Iris pigment epithelial cell (primary cell): ENCODE data around the gene DIP2C.
"Not testable (repeated sequence)": the region's sequence is repeated elsewhere in the genome, so short reads cannot be mapped to it uniquely, and the experiment has no call there.

Source experiments
- DNase-seq: peaks from one replicate; pipeline ENCODE4 v3.0.0-alpha.2; 2011; ENCODE audit warnings: low read depth

DIP2C gene

GRCh38 chr10:595473-595872, 94.0 kb downstream of the DIP2C start:
- no peak for DNase-seq

DNA sequence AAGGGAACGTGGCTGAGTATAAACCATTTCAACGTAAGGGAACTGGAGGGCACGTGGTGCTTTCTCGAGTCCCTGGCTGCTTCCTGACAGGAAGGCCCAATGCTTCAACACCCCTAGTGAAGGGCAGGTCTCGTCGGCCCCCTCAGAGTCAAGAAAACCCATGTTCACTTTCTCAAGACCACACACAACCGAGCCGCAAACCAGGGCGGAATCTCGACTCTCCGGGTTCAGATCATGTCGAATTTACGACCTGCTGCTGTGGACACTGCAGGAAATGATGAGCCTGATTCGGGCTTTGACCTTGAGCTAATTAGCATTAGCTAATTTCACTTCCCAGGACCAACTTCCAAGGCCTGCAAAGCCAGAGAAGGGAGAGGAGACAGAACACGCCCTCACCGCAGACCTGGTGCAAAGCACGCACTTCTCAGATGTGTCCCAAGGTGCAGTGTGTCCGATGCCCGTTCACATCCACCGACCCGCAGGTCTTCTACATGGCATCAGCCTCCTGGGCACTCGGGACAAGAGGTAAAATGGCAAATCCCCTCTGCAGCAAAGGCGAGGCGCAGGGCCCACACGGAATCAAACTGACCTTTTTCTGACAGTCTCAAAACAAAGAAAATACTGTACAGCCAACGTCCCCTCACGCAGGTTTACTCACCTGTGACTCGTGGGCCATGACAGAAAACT, 94.7 kb downstream of the DIP2C start:
- no peak for DNase-seq

DNA sequence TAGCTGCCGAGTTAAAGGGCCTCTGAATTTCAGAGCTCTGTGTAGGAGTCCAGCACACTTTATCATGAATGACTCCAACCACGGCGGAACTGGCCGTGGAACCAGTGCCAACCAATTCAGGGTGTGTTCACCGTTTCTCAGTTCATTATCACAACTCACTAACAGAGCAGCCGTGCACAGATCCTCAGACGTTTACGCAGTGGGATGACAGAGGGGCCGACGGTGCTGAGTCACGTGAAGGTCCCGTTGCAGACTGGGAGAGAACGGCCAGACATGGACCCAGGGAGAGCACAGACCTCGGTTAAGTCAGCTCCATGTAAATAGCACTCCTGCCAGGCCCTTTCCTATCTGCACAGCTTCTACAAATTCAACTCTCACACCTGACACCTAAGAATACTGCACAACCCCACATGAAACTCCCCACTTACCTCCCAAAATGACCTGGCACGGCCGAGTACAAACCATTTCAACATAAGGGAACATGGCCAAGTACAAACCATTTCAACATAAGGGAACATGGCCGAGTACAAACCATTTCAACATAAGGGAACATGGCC, 95.5 kb downstream of the DIP2C start:
- no peak for DNase-seq

DNA sequence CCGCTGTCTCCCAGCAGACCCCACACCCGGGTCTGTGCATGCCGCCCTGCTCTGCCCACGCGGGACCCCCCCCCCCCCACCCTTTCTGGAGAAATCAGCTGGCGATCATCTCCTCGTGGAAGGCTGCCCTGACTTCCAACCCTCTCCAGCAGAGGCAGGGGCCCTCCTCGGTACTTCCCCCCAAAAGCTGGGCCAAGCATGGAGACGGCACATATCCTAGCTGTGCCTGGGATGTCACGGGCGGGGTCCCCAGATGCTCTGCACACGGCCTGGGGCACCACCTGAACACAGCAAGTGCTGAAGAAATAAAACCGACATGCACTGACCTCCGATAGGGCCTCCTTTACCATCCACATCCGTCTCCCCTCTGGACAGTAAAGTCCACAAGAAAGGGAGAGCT, 96.0 kb downstream of the DIP2C start:
- DNase-seq = no peak

- no peak for DNase-seq
Observed at GRCh38 chr10:593016-593415, 96.5 kb downstream of the DIP2C start.

GRCh38 chr10:591646-592045, 97.8 kb downstream of the DIP2C start:
- no peak for DNase-seq

DNA sequence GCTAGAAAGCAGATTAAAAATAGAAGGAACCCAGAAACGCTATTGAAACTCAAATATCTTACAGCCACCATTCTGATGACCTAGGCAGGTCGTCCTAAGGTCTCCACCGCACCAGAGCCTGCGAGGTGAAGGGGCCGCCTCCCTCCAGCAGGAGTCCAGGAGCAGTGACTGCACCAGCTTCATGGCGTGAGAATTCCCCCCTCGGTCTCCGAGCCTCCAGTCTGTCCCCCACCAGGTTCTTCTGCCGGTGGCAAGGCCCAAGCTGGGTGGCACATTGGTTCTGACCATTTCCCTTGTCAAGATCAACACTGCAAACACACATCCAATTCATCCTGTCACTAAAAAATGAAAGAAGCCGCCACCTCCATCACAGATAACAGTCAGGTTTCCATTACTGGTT, 98.7 kb downstream of the DIP2C start:
- no peak for DNase-seq

GRCh38 chr10:589961-590680, 99.3 kb downstream of the DIP2C start:
- no peak for DNase-seq

- peak; percentile 36 for DNase-seq
Observed at GRCh38 chr10:588246-589165, 101.0 kb downstream of the DIP2C start.

GRCh38 chr10:586716-587115, 102.8 kb downstream of the DIP2C start:
- no peak for DNase-seq

- no peak for DNase-seq
Observed at GRCh38 chr10:586151-586550, 103.3 kb downstream of the DIP2C start.

- DNase-seq = no peak
Observed at GRCh38 chr10:585502-585901, 104.0 kb downstream of the DIP2C start.

GRCh38 chr10:584497-585290, 104.8 kb downstream of the DIP2C start:
- DNase-seq = not testable (repeated sequence)

GRCh38 chr10:583433-583832, 106.0 kb downstream of the DIP2C start:
- DNase-seq = no peak

GRCh38 chr10:581776-582330, 107.6 kb downstream of the DIP2C start:
- no peak for DNase-seq

GRCh38 chr10:580778-581177, 108.7 kb downstream of the DIP2C start:
- DNase-seq = peak; percentile 91

DNA sequence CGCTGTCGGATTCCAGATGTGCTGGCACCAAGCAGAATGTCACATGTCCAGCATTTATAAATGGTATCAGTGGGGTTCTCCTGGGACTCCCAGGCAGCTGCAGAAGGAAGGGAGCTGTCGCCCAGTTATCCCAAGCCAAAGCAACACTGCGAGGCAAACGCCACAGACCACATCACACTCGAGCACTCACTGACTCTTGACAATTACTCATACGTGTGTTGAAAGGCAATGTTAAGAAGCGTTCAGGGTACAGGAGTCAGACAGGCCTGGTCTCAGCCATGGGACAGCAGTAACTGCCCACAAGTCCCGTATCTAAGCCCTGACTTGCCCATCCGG, 113.4 kb downstream of the DIP2C start:
- DNase-seq = peak; percentile 50

DNA sequence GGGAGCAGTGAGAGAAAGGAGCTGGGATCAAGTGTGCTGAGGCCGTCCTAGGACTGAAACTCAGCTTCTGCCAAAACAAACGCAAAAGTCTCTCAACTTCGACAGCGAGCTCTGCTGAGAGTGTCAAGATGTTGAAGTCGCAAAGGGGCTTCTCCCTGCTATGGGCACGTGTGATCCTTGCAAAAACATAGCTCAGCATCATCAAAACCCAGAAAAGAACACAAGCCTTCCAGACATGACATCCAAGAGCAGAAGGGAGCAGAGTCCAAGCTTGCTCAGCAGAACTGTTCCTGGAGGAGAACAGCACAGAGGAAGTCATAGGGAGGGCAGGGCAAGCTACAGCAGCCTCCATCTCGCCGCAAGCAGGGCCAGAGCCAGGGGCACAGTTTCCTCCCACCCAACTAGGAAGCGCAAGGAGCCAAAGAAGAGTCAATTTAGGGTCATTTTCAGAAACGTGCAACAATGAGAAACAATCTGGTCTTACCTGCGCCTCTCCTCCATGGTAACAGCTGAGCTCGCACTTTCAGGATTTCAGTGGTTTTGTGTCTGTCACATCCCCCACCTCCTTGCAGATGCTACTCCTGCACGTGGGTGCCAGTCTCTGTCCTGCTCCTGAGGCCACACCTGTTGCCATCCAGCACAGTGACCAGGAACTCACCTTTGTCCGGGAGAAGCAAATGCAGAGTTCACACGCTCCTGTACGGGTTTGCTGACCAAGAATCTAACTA, 113.9 kb downstream of the DIP2C start:
- no peak for DNase-seq

DNA sequence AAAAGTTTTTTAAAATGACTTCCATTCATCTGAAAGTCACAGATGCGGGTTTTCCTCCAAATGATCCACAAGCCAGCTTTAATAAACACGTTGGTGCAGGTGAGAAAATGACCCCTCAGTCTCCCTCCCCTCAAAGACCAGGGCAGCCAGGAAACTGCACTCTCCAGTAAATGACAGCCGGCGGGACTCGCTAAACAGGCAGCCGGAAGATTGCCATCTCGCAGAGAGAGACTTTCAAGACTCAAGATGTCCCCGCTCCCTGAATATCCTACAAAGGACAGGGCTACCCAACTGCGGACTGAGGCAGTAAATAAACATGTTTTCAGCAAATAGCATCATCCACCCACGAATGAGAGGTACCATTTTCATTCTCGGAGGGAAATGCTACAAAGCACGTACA, 116.8 kb downstream of the DIP2C start:
- DNase-seq = no peak

DNA sequence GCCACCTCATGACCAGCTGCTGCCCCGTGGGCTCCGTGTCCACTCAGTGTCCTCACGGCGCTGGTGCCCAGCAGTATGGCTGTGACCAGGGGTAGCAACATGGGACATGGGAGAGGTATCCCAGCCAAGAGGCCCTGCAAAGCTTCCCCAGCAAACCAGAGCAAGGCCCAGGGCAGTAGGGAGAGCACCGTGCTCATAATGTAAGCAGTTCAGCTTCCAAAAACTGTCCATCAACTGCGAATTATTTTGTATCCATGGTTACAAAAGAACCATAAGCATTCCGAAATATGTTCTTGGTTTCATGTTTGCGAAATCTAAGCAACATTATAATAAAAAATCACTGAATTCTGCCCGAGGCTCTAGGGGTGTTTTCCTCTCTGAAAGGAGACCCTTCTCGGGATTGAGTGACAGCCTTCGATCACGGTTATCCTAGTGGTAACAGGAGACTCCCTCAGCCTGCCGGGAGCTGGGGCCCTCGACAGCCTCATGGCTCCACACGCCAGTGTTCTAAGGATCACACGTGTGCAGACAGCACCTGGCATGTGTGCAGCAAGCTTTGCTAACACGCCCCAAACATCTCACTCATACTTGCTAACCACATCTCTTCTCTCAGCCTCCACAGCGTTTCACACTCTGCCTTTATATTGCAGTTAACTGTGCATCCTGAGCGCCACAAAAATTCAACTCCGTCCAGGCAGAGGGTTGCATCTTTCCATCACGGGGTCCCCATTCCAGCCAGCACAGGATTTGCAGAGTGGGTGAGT, 117.6 kb downstream of the DIP2C start:
- peak; percentile 27 for DNase-seq
